ENCODE measurements around the gene CD244.

DNA sequence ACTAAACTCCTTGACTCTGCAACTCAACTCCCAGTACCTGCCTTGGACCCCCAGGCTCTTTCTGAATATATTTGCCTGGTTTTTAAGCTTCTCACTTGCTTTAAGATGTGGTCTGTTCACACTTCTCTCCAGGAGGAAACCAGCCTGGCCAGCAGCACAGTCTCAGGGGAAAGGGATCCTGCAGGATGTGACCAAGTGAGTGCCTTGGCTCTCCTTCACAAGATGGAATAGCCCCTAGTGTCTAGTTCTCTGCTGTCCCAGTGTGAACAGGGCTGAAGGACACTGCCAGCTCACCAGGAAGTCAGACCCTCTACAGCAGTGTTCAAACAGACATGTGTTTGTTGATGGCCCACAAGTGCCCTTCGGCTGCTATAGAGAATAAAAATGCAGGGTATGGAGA is 32.9 kb downstream of the CD244 start:
- TF ChIP-seq, protein P1, sequence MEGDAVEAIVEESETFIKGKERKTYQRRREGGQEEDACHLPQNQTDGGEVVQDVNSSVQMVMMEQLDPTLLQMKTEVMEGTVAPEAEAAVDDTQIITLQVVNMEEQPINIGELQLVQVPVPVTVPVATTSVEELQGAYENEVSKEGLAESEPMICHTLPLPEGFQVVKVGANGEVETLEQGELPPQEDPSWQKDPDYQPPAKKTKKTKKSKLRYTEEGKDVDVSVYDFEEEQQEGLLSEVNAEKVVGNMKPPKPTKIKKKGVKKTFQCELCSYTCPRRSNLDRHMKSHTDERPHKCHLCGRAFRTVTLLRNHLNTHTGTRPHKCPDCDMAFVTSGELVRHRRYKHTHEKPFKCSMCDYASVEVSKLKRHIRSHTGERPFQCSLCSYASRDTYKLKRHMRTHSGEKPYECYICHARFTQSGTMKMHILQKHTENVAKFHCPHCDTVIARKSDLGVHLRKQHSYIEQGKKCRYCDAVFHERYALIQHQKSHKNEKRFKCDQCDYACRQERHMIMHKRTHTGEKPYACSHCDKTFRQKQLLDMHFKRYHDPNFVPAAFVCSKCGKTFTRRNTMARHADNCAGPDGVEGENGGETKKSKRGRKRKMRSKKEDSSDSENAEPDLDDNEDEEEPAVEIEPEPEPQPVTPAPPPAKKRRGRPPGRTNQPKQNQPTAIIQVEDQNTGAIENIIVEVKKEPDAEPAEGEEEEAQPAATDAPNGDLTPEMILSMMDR (IDR thresholded peaks at IDR 0.05), result no peak
- no peak for TF ChIP-seq ZFX (IDR thresholded peaks at IDR 0.05; ENCODE audit: borderline replicate concordance)

Measured in 22Rv1 (cell line).